Muscle layer of duodenum (tissue), 2 donors: ENCODE results near the gene ESYT2.
"Not testable (repeated sequence)": the region's sequence is repeated elsewhere in the genome, so short reads cannot be mapped to it uniquely, and the experiment has no call there.

Source experiments
- H3K27ac ChIP-seq: one replicate; pipeline ENCODE4 v1.7.0; 2013; ENCODE audit warnings: mild to moderate bottlenecking, low read length
- H3K27me3 ChIP-seq: one replicate; pipeline ENCODE4 v1.7.0; 2013; ENCODE audit warnings: low read depth, mild to moderate bottlenecking, control low read depth, low read length
- H3K36me3 ChIP-seq, 2 donors: one replicate each; pipeline ENCODE4 v1.7.0; 2013; ENCODE audit warnings: low read length in 2 of 2, control low read depth in 1 of 2, mild to moderate bottlenecking in 1 of 2; ENCODE audit not compliant: insufficient read depth in 2 of 2, control insufficient read depth in 1 of 2
- H3K4me1 ChIP-seq, 2 donors: one replicate each; pipeline ENCODE4 v1.7.0; 2013; ENCODE audit warnings: low read length in 2 of 2, mild to moderate bottlenecking in 2 of 2, control low read depth in 1 of 2, moderate library complexity in 1 of 2; ENCODE audit not compliant: insufficient read depth in 2 of 2, control insufficient read depth in 1 of 2
- H3K4me3 ChIP-seq, 2 donors: one replicate each; pipeline ENCODE4 v1.7.0; 2013; ENCODE audit warnings: low read length in 2 of 2, low read depth in 1 of 2, mild to moderate bottlenecking in 1 of 2
- H3K9me3 ChIP-seq, 2 donors: one replicate each; pipeline ENCODE4 v1.7.0; 2013; ENCODE audit warnings: low read length in 2 of 2, control low read depth in 1 of 2, mild to moderate bottlenecking in 1 of 2; ENCODE audit not compliant: control insufficient read depth in 1 of 2
- donor health status: healthy.

The ESYT2 gene

DNA sequence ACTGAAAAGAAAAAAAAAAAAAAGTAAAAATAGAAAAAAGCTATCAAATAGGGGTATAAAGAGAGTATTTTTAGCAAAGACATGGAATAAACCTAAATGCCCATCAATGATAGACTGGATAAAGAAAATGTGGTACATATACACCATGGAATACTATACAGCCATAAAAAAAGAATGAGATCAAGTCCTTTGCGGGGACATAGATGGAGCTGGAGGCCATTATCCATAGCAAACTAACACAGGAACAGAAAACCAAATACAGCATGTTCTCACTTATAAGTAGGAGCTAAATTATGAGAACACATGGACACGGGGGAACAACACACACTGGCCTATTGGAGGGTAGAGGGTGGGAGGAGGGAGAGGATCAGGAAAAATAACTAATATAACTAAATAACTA lies 131.7 kb downstream of the ESYT2 start:
- H3K4me1 ChIP-seq = not testable (repeated sequence)

DNA sequence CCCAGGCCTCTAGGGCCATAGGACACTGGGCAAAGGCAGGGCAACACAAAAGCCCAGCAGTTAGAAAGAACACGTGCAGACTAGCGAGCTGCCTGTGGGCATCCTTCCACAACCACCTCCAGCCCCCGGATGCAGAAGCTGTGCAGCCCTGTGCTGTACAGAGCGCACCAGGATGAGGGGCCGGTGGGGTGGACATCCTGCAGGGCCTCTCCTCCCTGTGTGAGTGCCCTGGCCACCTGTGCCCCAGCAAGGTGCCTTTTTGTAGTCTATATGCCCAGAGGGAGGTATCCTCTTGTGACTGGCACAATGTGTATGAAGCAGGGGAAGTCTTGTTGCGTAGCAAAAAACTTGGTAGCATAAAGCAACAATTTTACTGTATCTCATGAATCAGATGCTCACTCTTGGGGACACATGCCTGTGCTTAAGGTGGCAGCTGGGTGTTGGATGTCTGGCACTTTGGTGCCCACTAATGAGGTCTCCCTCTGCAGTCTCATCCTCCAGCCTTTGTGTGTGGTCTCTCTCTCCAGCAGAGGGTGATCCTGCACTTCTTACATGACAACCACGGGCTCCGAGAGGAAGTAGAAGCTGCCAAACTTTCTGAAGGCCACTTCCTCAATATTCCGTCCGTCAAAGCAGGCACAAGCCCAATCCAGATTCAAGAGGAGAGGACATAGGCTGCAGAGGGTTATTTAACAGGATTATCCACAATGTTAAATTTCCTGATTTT lies 133.4 kb downstream of the ESYT2 start:
- peaks cover 6% of the 10 kb centered on the region in 2 donors for H3K4me1 ChIP-seq
- peak overlapping the region in 1 of 2 donors; percentile 3 for H3K4me3 ChIP-seq
- H3K36me3 ChIP-seq = no peaks in the 10 kb centered on the region
- H3K9me3 ChIP-seq = no peaks in the 10 kb centered on the region
- H3K27me3 ChIP-seq = no peaks in the 10 kb centered on the region
- H3K27ac ChIP-seq = no peak overlapping the region

More for the DNA sequence above, 131.7 kb downstream of the ESYT2 start:
- H3K36me3 ChIP-seq, H3K27me3 ChIP-seq, H3K4me3 ChIP-seq, H3K9me3 ChIP-seq, H3K27ac ChIP-seq: not testable (repeated sequence)

GRCh38 chr7:158695056-158695455 lies 134.3 kb downstream of the ESYT2 start:
- no peaks in the 10 kb centered on the region for H3K36me3 ChIP-seq
- H3K9me3 ChIP-seq = no peaks in the 10 kb centered on the region
- no peak overlapping the region for H3K27ac ChIP-seq
- no peaks in the 10 kb centered on the region for H3K27me3 ChIP-seq
- peaks cover 6% of the 10 kb centered on the region in 2 donors for H3K4me1 ChIP-seq
- H3K4me3 ChIP-seq = no peak overlapping the region

DNA sequence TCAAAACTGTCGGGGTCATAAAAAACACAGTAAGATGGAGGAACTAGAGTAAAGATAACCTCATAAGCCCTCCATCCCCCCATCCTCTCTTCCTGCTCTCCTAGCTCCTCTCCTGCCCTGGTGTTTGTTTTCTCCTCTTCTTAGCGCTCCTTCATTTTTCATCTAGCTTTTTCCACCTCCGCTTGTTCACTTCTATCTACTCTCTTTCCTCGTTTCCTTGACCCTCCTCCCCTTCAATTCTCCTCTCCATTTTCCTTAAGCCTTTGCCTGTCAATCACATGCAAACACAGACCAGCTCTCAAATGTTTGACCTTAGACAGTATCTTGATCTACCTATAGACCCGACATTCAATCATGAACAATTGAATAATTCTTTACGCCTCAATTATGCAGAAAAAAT lies 134.7 kb downstream of the ESYT2 start:
- peaks cover 6% of the 10 kb centered on the region in 2 donors for H3K4me1 ChIP-seq
- no peak overlapping the region for H3K4me3 ChIP-seq
- no peaks in the 10 kb centered on the region for H3K27me3 ChIP-seq

GRCh38 chr7:158689488-158689887 lies 139.8 kb downstream of the ESYT2 start:
- no peaks in the 10 kb centered on the region for H3K9me3 ChIP-seq
- H3K4me3 ChIP-seq = no peak overlapping the region
- H3K27ac ChIP-seq = no peak overlapping the region
- H3K36me3 ChIP-seq = no peaks in the 10 kb centered on the region
- H3K27me3 ChIP-seq = no peaks in the 10 kb centered on the region
- H3K4me1 ChIP-seq = no peaks in the 10 kb centered on the region

More for the DNA sequence above, 134.7 kb downstream of the ESYT2 start:
- Histone ChIP-seq H3K36me3 (no peaks in the 10 kb centered on the region), H3K27ac (no peak overlapping the region), H3K9me3 (no peaks in the 10 kb centered on the region)

DNA sequence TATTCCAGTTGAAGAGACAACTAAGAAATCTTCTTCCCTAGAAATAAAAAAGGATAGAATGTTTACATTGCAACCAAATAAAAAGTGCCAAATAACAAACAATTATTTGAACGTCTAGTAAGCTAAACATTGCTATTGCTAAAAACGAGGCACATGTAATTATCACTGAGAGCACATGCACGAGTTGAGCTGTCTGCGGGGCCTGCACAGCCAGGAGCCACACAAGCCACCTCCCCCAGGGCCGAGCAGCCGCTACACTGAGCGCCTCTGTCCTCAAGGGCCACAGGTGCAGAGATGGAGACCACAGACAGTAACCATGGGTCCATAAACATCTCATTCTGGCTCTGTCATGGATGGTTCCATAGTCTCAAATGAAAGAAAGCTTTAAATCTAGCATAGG lies 141.9 kb downstream of the ESYT2 start:
- H3K4me3 ChIP-seq = no peak overlapping the region
- no peak overlapping the region for H3K27ac ChIP-seq
- no peaks in the 10 kb centered on the region for H3K4me1 ChIP-seq
- no peaks in the 10 kb centered on the region for H3K9me3 ChIP-seq
- peaks cover 0 to 5% of the 10 kb centered on the region in 2 donors for H3K36me3 ChIP-seq
- H3K27me3 ChIP-seq = no peaks in the 10 kb centered on the region

DNA sequence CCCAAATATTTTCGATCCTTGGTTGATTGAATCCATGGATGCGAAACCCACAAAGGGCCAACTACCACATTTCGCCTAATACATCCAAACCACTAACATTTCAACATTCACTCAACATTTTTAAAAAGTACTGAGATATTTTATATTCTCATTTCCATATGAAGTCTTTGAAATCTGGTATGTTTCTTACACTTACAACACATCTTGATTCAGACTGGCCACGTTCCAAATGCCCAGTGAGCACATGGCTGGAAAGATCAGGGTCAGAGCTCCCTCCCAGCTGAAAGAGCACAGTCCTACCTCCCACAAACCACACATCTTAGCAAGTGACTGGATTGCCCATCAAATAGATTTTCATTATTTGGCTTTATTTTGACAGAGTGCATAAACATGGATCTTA lies 143.6 kb downstream of the ESYT2 start:
- Histone ChIP-seq H3K4me3 (no peak overlapping the region), H3K27me3 (no peaks in the 10 kb centered on the region), H3K4me1 (no peaks in the 10 kb centered on the region), H3K36me3 (peaks cover 0 to 5% of the 10 kb centered on the region in 2 donors), H3K9me3 (no peaks in the 10 kb centered on the region), H3K27ac (no peak overlapping the region)

DNA sequence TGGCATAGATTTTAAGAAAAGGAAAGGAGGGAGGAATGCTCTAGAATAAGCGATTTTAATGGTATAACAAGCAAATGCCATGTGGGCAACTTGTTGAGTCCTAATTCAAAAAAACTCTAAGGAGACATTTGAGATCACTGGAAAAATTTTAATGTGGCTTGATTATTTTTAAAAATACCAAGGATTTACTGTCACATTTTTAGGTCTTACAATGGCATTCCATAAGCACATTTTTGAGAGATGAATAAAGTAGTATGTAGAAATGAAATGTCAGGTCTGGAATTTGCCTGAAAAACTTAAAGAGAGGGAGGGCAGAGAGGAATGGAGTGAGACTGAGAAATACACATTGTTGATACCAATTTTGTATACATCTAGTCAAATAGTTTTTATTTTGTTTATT lies 145.0 kb downstream of the ESYT2 start:
- peaks cover 0 to 5% of the 10 kb centered on the region in 2 donors for H3K36me3 ChIP-seq
- H3K4me1 ChIP-seq = no peaks in the 10 kb centered on the region
- no peaks in the 10 kb centered on the region for H3K27me3 ChIP-seq
- H3K4me3 ChIP-seq = no peak overlapping the region
- no peak overlapping the region for H3K27ac ChIP-seq
- H3K9me3 ChIP-seq = no peaks in the 10 kb centered on the region

DNA sequence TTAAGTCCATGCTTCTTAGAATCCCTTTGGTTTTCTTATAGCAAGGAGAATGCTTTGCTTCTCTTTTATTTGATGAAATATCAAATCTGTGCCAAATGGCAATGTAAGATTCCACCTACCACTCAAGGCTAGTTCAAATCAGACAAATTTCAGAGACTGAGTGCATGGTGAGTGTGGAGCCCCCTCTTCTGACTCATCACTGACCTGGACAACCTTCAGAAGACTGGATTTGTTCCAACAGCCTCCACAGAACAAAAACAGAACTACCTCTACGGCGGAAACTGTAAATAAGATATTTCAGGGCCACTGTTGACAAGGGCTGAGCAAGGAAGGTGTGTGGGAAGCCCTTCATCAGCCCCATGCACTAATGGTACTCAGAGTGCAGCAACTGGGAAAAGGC lies 145.8 kb downstream of the ESYT2 start:
- H3K4me3 ChIP-seq = no peak overlapping the region
- H3K9me3 ChIP-seq = no peaks in the 10 kb centered on the region
- H3K4me1 ChIP-seq = no peaks in the 10 kb centered on the region
- no peaks in the 10 kb centered on the region for H3K27me3 ChIP-seq
- no peak overlapping the region for H3K27ac ChIP-seq
- peaks cover 0 to 5% of the 10 kb centered on the region in 2 donors for H3K36me3 ChIP-seq

DNA sequence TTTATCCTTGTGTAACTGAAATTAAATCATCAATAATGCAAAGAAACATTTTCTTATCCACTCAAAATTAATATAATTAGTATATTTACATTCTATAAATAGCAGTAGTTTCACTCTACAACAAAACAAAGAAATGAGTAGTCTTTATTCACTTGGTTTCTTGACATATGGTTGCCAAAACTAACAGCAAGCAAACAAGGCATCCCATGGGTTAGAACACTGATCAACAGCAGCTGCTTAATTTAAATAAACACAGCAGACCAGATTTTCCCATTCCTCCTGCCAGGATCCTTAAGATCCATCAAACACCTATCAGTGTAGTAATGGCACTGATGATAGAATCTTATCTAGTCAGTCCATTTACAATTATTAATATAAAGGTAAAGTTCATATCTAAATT lies 146.9 kb downstream of the ESYT2 start:
- Histone ChIP-seq H3K4me3 (no peak overlapping the region), H3K27ac (no peak overlapping the region), H3K4me1 (no peaks in the 10 kb centered on the region), H3K36me3 (peaks cover 0 to 5% of the 10 kb centered on the region in 2 donors), H3K27me3 (no peaks in the 10 kb centered on the region), H3K9me3 (no peaks in the 10 kb centered on the region)
